ENCODE data around the gene NMT1.

DNA sequence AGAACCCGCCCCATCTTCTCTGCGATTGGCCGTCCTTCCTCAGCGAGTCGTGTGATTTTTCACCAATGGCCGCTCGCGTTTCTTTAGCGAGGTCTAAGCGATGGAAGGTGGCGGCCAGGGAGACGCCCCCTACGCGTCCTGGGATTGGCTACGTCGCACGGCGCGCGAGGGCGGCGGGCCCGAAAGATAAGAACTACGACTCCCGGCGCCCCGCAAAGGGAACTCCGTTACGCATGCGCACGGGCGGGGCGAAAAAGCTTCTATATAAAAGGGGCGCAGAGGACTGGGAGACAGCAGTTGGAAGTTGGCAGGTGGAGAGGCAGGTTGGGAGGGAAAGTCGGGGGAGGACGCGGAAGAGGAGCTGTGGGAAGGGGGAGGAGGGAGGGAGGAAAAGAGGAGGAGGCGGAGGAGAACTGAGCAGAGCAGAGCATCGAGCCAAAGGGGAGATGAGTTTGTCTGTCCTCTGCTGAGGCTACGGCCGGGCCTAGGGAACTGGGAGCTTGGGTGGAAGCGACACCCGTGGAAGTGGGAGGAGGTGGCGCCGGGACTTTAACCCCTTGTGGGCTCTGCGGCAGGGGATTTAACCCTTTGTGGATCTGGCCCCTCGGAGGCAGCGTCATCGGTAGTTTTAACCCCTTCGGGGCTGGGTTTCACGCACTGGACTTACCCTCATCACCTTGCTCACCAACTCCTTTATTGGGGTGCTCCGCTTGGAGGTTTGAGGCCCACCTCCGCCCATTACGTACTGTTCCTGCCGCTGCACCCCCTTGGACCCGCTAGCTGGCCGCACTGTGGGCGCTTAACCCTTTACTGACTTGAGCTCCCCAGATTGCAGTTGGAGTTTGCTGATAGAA lies 87.3 kb downstream of the NMT1 start, which contains the start of gene HEXIM1:
- TF ChIP-seq POLR2AphosphoS5 (IDR thresholded peaks at IDR 0.05; ENCODE audit: borderline replicate concordance, low read depth, low read length) (peak; percentile 100), EZH2 (IDR thresholded peaks at IDR 0.05) (no peak)
